Spleen (tissue), 7 donors: ENCODE data around the gene TAS2R13.

ENCODE experiments used
- CTCF ChIP-seq, 11 experiments: fragments of 200-600 bp in 7 of 11; fragments of 450-650 bp in 4 of 11; sonication (generic) in 4 of 11; IDR thresholded peaks in 8 of 11; conservative IDR thresholded peaks in 3 of 11; 1 replicate in 7 of 11; 2 replicates in 4 of 11; pipeline versions ENCODE4 v1.4.0 to v1.8.0; 2016 to 2021; ENCODE audit warnings: antibody characterized with exemption in 11 of 11, inconsistent platforms in 4 of 11, mild to moderate bottlenecking in 1 of 11
- POLR2A ChIP-seq, 3 donors: fragments of 450-650 bp; IDR thresholded peaks; one replicate each; pipeline ENCODE4 v1.5.1; 2017; ENCODE audit warnings: antibody characterized with exemption in 3 of 3, mild to moderate bottlenecking in 1 of 3
- POLR2AphosphoS5 ChIP-seq, 3 donors: sonication (generic); formaldehyde crosslinking; IDR thresholded peaks; one replicate each; pipeline ENCODE4 v1.5.1; 2017; ENCODE audit warnings: antibody characterized with exemption in 3 of 3
- donor health status: DM: no; HTN: no; CAD: no; lungs with moderate emphysema.
- donor health status: DM: no; HTN: no; CAD: no.
- donor health status: DM: no; HTN: no; CAD: no.

- TF ChIP-seq CTCF (IDR thresholded peaks at IDR 0.05 in 8 of 11, conservative IDR thresholded peaks at IDR 0.05 in 3 of 11): no peak
- TF ChIP-seq POLR2A (IDR thresholded peaks at IDR 0.05): no peak
- TF ChIP-seq POLR2AphosphoS5 (IDR thresholded peaks at IDR 0.05): no peak
These were observed 32.0 kb upstream of the TAS2R13 start for GRCh38 chr12:10941369-10941768.
